Epithelial cell of esophagus (primary cell): Measurements from ENCODE around the gene CARNS1.

ENCODE experiments used
- DNase-seq: peaks from one replicate; pipeline ENCODE4 v3.0.0; 2010; ENCODE audit warnings: low read depth
- H3K4me3 ChIP-seq: 2 replicates; pipeline ENCODE4 v1.5.1; 2011; ENCODE audit warnings: mild to moderate bottlenecking, low read length, control low read depth
- CTCF ChIP-seq: IDR thresholded peaks from 2 replicates; pipeline ENCODE4 v1.5.1; 2011; ENCODE audit warnings: low read depth, mild to moderate bottlenecking, low read length, control low read depth, inconsistent platforms; ENCODE audit not compliant: insufficient read depth; ENCODE audit errors: missing control alignments

CARNS1 gene

GRCh38 chr11:67463186-67463585 is 47.7 kb downstream of the CARNS1 start:
- DNase-seq = no peak
- TF ChIP-seq CTCF = no peak
- no peak overlapping the region for H3K4me3 ChIP-seq

GRCh38 chr11:67463680-67464410 is 48.4 kb downstream of the CARNS1 start:
- H3K4me3 ChIP-seq = peak overlapping the region; percentile 20
- DNase-seq = peak; percentile 87

GRCh38 chr11:67464411-67465188 is 49.1 kb downstream of the CARNS1 start:
- peak; percentile 94 for DNase-seq
- no peak for TF ChIP-seq CTCF
- peak overlapping the region; percentile 57 for H3K4me3 ChIP-seq

More at GRCh38 chr11:67463680-67464410, 48.4 kb downstream of the CARNS1 start:
- TF ChIP-seq CTCF = no peak

GRCh38 chr11:67465189-67465510 is 49.7 kb downstream of the CARNS1 start:
- H3K4me3 ChIP-seq = peak overlapping the region; percentile 57
- DNase-seq = peak; percentile 27
- TF ChIP-seq CTCF = no peak

- peak overlapping the region; percentile 57 for H3K4me3 ChIP-seq
- DNase-seq = peak; percentile 60
Measured at GRCh38 chr11:67465530-67465929, 50.1 kb downstream of the CARNS1 start.

- no peak for DNase-seq
- H3K4me3 ChIP-seq = no peak overlapping the region
- no peak for TF ChIP-seq CTCF
Measured at GRCh38 chr11:67466367-67466766, 50.9 kb downstream of the CARNS1 start.

- DNase-seq = no peak
- no peak for TF ChIP-seq CTCF
- peak overlapping the region; percentile 62 for H3K4me3 ChIP-seq
Measured at GRCh38 chr11:67466962-67467771, 51.7 kb downstream of the CARNS1 start.
